Measurements from ENCODE around the gene TTC7B.

Gene TTC7B

GRCh38 chr14:90567191-90567590, 249.0 kb downstream of the TTC7B start:
- H3K4me3 ChIP-seq (ENCODE audit: low read depth, low read length), result no peak overlapping the region
- TF ChIP-seq CTCF (IDR thresholded peaks at IDR 0.05; ENCODE audit: insufficient read depth, low read length, missing control alignments), result no peak
- CTCF ChIA-PET, result no interaction called here
- POLR2A ChIA-PET, result no interaction called here
- DNase-seq (ENCODE audit: low read depth, low spot score), result no peak

GRCh38 chr14:90566481-90566880, 249.7 kb downstream of the TTC7B start:
- TF ChIP-seq CTCF (IDR thresholded peaks at IDR 0.05; ENCODE audit: insufficient read depth, low read length, missing control alignments), result no peak
- POLR2A ChIA-PET, result no interaction called here
- no peak overlapping the region for H3K4me3 ChIP-seq (ENCODE audit: low read depth, low read length)
- no peak for DNase-seq (ENCODE audit: low read depth, low spot score)
- CTCF ChIA-PET, result no interaction called here

- H3K4me3 ChIP-seq (ENCODE audit: low read depth, low read length), result no peak overlapping the region
- no peak for TF ChIP-seq CTCF (IDR thresholded peaks at IDR 0.05; ENCODE audit: insufficient read depth, low read length, missing control alignments)
- ChIA-PET CTCF (no interaction called here), POLR2A (interaction anchor here (1.5 kb wide), 1 partner anchor 16 kb away, joined by 4 read pairs; no protein-coding TSS in a partner anchor)
- no peak for DNase-seq (ENCODE audit: low read depth, low spot score)
These were observed 251.7 kb downstream of the TTC7B start for GRCh38 chr14:90564496-90564895.

GRCh38 chr14:90562652-90563051, 253.6 kb downstream of the TTC7B start:
- DNase-seq (ENCODE audit: low read depth, low spot score), result no peak
- no peak overlapping the region for H3K4me3 ChIP-seq (ENCODE audit: low read depth, low read length)
- ChIA-PET POLR2A (no interaction called here), CTCF (no interaction called here)
- no peak for TF ChIP-seq CTCF (IDR thresholded peaks at IDR 0.05; ENCODE audit: insufficient read depth, low read length, missing control alignments)

GRCh38 chr14:90561920-90562319, 254.3 kb downstream of the TTC7B start:
- H3K4me3 ChIP-seq (ENCODE audit: low read depth, low read length), result no peak overlapping the region
- ChIA-PET POLR2A (no interaction called here), CTCF (no interaction called here)
- no peak for TF ChIP-seq CTCF (IDR thresholded peaks at IDR 0.05; ENCODE audit: insufficient read depth, low read length, missing control alignments)
- no peak for DNase-seq (ENCODE audit: low read depth, low spot score)

GRCh38 chr14:90560991-90561390, 255.2 kb downstream of the TTC7B start:
- TF ChIP-seq CTCF (IDR thresholded peaks at IDR 0.05; ENCODE audit: insufficient read depth, low read length, missing control alignments), result no peak
- H3K4me3 ChIP-seq (ENCODE audit: low read depth, low read length), result no peak overlapping the region
- POLR2A ChIA-PET, result no interaction called here
- DNase-seq (ENCODE audit: low read depth, low spot score), result no peak
- CTCF ChIA-PET, result interaction anchor here (0.7 kb wide), 1 partner anchor 30 kb away, joined by 3 read pairs; no protein-coding TSS in a partner anchor
